ENCODE results near the gene LCNL1.

- no peak for TF ChIP-seq POLR2A (IDR thresholded peaks at IDR 0.05)
- TF ChIP-seq CTCF (IDR thresholded peaks at IDR 0.05): no peak
- no peak for TF ChIP-seq POLR2AphosphoS5 (IDR thresholded peaks at IDR 0.05; ENCODE audit: insufficient read depth in 1 of 2, low read depth in 1 of 2)
These were observed 37.2 kb upstream of the LCNL1 start for GRCh38 chr9:136945333-136946227.

Data from vagina (tissue), 2 donors.